Measurements from ENCODE around the gene KLK2.
A peak's percentile ranks its signal among the peaks of the same experiment; 100 is the strongest.

GRCh38 chr19:50912102-50912599 lies 38.9 kb downstream of the KLK2 start:
- TF ChIP-seq CTCF (optimal IDR thresholded peaks at IDR 0.05 in 1 of 3, IDR thresholded peaks at IDR 0.05 in 1 of 3, conservative IDR thresholded peaks at IDR 0.05 in 1 of 3; ENCODE audit: extremely low read depth in 1 of 3, insufficient read depth in 2 of 3, low read length in 3 of 3) (no peak), EZH2 (IDR thresholded peaks at IDR 0.05; ENCODE audit: low read length) (peak; percentile 67)

Data from keratinocyte (primary cell).